NK-92 (cell line): Measurements from ENCODE around the gene AUH.

Experiments
- DNase-seq: peaks from one replicate; lab custom pipeline; 2025; ENCODE audit not compliant: unreplicated experiment; lab: John Stamatoyannopoulos, UW

The AUH gene

DNA sequence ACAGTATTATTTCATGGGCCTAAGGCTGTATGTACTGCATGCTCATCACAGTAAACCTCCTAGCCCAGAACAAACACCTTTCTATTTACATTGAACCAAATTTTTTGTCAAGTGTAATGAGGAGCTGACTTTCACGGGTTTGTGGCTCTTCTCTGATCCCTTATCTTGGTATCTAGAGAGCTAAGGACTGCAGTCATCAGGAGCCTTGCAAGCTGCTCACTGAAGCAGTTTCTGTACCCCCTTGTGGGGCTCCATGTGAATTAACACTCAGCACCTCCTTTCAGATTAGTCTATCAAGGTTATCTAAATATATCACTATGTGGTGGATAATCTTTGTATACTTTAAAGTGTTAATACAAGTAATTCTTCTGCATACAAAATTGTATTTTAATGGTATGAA, 108.2 kb downstream of the AUH start:
- DNase-seq: no peak

- no peak for DNase-seq
These were observed 113.0 kb downstream of the AUH start for GRCh38 chr9:91248707-91249106.

GRCh38 chr9:91247278-91247677, 114.4 kb downstream of the AUH start:
- DNase-seq: no peak

- no peak for DNase-seq
These were observed 114.9 kb downstream of the AUH start for GRCh38 chr9:91246846-91247245.

DNA sequence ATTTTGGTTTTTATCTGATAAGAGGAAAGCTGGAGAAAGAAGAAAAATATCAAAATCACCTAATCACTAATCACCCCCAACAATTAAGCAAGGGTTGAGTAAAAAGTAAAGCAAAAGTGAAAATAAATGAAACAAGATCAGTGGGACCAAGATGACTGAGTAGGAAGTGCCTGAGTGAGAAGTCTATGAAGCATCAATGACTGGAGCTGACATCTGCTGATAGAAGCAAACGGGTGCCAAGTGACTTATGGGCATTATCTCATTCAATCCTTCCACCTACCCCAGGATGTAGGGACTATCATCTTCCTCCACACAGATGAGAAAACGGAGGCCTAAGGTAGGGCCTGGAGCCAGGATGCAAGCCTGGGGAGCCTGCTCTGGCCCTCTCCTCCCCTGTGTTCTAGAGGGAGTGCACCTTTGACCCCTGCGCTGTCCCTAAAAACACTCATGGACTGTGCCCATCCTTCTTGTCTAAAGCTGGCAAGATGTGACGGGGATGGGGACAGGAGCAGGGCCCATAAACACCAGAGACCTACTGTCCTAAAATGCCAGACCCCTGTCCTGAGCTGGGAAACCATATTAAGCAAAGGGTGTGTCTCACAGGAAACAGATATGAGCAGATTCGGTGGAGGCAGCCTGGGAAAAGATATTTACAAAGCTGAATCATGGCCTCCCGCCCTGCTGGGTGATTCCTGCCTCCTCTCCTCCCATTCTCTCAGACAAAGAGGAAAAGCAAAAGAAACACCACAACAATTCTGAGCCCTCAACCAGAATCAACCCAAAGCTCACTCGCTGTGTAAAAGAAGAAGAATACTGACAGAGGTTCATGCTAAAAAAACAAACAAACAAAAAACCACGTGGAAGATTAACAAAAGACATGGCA, 116.0 kb downstream of the AUH start:
- no peak for DNase-seq

DNA sequence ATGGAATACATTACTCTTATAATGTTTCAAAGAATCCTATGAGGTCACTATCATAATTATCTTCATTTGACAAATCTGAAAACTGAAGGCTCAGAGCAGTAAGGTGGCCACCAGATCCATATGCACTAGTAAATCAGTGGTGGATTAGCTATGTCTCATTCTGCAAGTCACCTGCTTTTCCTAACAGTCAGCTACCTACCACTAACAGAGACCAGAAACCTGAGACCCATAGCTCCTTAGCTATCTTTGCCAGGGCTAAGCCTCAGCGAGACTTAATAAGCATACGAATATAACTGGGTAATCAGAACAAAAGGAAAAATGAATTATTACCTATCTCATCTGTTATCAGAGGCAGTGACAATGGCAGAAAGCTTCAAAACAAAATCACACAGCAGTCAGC, 118.7 kb downstream of the AUH start:
- no peak for DNase-seq

- no peak for DNase-seq
These were observed 119.8 kb downstream of the AUH start for GRCh38 chr9:91241909-91242308.

- no peak for DNase-seq
These were observed 121.0 kb downstream of the AUH start for GRCh38 chr9:91240596-91241165.

GRCh38 chr9:91239367-91240111, 122.2 kb downstream of the AUH start:
- DNase-seq: no peak

- DNase-seq: no peak
These were observed 127.2 kb downstream of the AUH start for GRCh38 chr9:91234523-91234922.

DNA sequence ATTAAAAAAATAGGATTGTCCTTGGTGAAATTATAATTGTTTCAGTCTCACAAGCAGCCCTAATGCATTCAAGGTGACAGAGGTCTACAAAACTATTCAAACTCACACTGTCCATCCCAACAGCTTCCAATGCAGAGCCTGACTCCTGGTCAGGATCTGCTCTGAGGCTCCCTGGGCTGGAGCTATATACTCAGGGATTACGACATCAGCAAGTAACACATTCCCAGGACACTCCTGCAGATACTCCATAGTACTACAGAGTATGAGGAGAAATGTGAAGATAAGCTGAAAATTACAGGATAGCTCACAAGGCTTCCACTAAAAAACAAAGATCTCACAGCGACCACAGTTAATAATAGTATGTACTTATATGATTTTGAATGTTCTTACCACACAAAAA, 130.1 kb downstream of the AUH start:
- DNase-seq: no peak

DNA sequence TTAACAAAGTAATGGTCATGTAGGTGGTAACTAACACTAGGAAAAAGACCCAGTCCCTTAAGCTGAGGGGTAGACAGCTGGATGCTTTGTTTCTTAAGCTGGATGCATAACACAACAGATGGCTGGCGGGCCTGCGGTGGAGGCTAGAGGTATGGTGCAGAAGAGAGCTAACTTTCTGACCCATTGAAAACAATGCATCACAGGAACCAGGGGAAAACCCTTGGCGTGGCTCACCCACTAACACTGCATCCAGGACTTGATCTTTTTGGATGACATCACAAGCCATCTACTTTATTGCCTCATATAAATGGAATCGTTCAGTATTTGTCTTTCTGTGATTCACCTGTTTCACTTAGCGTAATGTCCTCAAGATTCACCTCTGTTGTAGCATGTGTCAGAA, 138.7 kb downstream of the AUH start:
- no peak for DNase-seq

- no peak for DNase-seq
These were observed 139.3 kb downstream of the AUH start for GRCh38 chr9:91222457-91222856.

- no peak for DNase-seq
These were observed 140.4 kb downstream of the AUH start for GRCh38 chr9:91221332-91221731.

DNA sequence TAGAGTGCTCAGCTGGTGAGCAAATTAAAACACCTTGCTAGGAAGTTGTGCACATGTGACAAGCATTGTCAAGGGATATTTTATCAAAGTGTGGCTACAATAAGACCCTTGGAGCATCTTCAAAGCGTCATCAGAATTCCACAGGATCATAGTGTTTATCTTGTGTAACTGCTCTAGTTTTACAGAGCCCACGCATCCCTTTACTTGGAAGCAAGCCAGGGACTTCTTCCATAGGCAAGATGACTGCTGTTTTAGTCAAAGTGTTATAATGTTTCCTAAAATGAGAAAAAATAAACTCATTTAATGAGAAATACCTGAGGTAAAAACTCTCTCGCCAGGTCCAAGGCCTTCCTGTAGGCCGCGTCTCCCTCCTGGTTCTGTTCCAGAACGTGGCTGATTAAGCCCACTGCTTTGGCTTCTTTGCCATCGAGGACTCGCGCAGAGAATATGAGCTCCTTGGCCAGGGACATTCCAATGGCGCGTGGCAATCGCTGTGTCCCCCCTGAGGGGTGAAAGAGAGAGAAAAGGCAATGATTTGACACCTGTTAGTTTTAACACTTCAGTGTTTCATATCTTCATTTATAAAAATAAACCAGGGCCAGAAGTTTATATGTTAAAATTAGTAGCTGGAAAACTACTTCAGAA, 141.1 kb downstream of the AUH start:
- no peak for DNase-seq

DNA sequence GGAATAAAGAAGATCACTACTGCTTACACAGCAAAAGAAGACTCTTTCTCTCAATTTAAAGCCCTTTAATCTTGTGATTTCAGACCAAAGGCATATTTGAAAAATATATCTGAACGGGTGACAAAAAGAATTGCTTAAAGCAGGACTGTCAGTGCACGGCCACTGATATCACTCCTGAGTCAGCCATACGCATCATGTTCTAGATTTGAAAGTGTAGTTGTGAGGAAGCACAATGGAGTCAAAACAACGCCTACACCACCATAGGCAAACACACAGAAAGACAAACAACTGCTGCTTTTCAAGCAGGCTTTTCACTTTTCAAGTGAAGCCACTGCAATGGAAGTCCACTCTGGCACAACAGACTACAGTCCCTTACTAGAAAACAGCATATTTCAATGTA, 141.7 kb downstream of the AUH start:
- no peak for DNase-seq

- no peak for DNase-seq
These were observed 142.2 kb downstream of the AUH start for GRCh38 chr9:91219557-91219956.

DNA sequence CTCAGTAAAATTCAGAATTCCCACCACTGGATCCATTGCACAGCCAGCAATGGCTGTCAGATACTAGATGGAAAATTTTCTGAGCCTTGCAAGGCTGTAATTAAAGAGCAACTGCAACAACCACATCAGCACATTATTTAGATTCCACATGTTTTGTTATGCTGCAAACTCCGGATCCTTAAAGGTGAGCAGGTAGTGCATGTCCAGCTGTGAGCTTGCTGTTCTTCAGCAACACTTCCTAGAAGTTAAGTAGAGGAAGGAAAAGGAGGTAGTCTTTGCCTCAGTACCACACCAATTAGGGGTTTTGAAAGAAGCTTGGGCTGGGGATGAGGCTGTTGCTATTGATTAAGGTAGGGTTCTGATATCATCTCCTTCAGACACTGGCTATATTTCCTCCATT, 144.3 kb downstream of the AUH start:
- no peak for DNase-seq

DNA sequence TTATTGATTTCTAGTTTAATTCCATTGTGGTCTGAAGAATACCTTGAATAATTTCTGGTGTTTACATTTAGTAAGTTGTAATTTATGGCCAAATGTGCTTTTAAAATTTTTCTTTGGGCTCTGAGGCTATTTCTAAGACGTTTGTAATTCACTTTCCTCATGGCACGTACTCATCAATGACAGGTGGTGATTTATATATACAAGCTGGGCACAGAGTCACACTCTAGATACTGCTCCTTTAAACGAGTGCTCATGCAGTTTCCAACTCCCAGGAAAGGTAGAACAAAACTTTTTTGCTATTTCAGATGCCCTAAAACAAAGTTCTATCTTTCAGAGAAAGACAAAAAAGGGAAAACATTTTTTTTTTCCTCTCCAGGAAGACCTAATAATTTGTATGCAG, 146.9 kb downstream of the AUH start:
- DNase-seq: no peak

- no peak for DNase-seq
These were observed 147.6 kb downstream of the AUH start for GRCh38 chr9:91214086-91214485.

GRCh38 chr9:91212596-91213243, 149.0 kb downstream of the AUH start:
- no peak for DNase-seq
